ENCODE results near the gene DIS3L2.

DIS3L2 gene

GRCh38 chr2:232183279-232183678 is 221.8 kb downstream of the DIS3L2 start:
- Histone ChIP-seq H3K27ac (ENCODE audit: poor library complexity, severe bottlenecking) (no peak overlapping the region), H3K27me3 (ENCODE audit: insufficient read depth, poor library complexity, severe bottlenecking) (no peaks in the 10 kb centered on the region), H3K4me3 (ENCODE audit: severe bottlenecking) (no peak overlapping the region), H3K4me1 (ENCODE audit: insufficient read depth, poor library complexity, severe bottlenecking) (no peaks in the 10 kb centered on the region), H3K9me3 (ENCODE audit: severe bottlenecking) (no peaks in the 10 kb centered on the region), H3K36me3 (ENCODE audit: low read depth) (no peaks in the 10 kb centered on the region)
- no peak for DNase-seq (ENCODE audit: low spot score)
- ATAC-seq (ENCODE audit: low read depth): no peak
- no peak for TF ChIP-seq CTCF (IDR thresholded peaks at IDR 0.05; ENCODE audit: poor library complexity, severe bottlenecking)

GRCh38 chr2:232184346-232184745 is 222.8 kb downstream of the DIS3L2 start:
- TF ChIP-seq CTCF (IDR thresholded peaks at IDR 0.05; ENCODE audit: poor library complexity, severe bottlenecking): no peak
- Histone ChIP-seq H3K4me3 (ENCODE audit: severe bottlenecking) (no peak overlapping the region), H3K36me3 (ENCODE audit: low read depth) (no peaks in the 10 kb centered on the region), H3K27ac (ENCODE audit: poor library complexity, severe bottlenecking) (no peak overlapping the region), H3K4me1 (ENCODE audit: insufficient read depth, poor library complexity, severe bottlenecking) (no peaks in the 10 kb centered on the region), H3K9me3 (ENCODE audit: severe bottlenecking) (no peaks in the 10 kb centered on the region), H3K27me3 (ENCODE audit: insufficient read depth, poor library complexity, severe bottlenecking) (no peaks in the 10 kb centered on the region)
- DNase-seq (ENCODE audit: low spot score) (no peak), ATAC-seq (ENCODE audit: low read depth) (no peak)

GRCh38 chr2:232190796-232191195 is 229.3 kb downstream of the DIS3L2 start:
- H3K36me3 ChIP-seq (ENCODE audit: low read depth): no peaks in the 10 kb centered on the region
- H3K4me1 ChIP-seq (ENCODE audit: insufficient read depth, poor library complexity, severe bottlenecking): no peaks in the 10 kb centered on the region

GRCh38 chr2:232195487-232195886 is 234.0 kb downstream of the DIS3L2 start:
- Histone ChIP-seq H3K27ac (ENCODE audit: poor library complexity, severe bottlenecking) (no peak overlapping the region), H3K4me3 (ENCODE audit: severe bottlenecking) (no peak overlapping the region), H3K27me3 (ENCODE audit: insufficient read depth, poor library complexity, severe bottlenecking) (no peaks in the 10 kb centered on the region), H3K9me3 (ENCODE audit: severe bottlenecking) (no peaks in the 10 kb centered on the region), H3K36me3 (ENCODE audit: low read depth) (peaks cover 6% of the 10 kb centered on the region; the same call in 1 of the 2 replicates), H3K4me1 (ENCODE audit: insufficient read depth, poor library complexity, severe bottlenecking) (no peaks in the 10 kb centered on the region)
- TF ChIP-seq CTCF (IDR thresholded peaks at IDR 0.05; ENCODE audit: poor library complexity, severe bottlenecking): no peak
- DNase-seq (ENCODE audit: low spot score) (no peak), ATAC-seq (ENCODE audit: low read depth) (no peak)

More at GRCh38 chr2:232190796-232191195, 229.3 kb downstream of the DIS3L2 start:
- DNase-seq (ENCODE audit: low spot score) (no peak), ATAC-seq (ENCODE audit: low read depth) (no peak)
- Histone ChIP-seq H3K4me3 (ENCODE audit: severe bottlenecking) (no peak overlapping the region), H3K27me3 (ENCODE audit: insufficient read depth, poor library complexity, severe bottlenecking) (no peaks in the 10 kb centered on the region), H3K27ac (ENCODE audit: poor library complexity, severe bottlenecking) (no peak overlapping the region), H3K9me3 (ENCODE audit: severe bottlenecking) (no peaks in the 10 kb centered on the region)
- no peak for TF ChIP-seq CTCF (IDR thresholded peaks at IDR 0.05; ENCODE audit: poor library complexity, severe bottlenecking)

- DNase-seq (ENCODE audit: low spot score) (no peak), ATAC-seq (ENCODE audit: low read depth) (no peak)
- no peak for TF ChIP-seq CTCF (IDR thresholded peaks at IDR 0.05; ENCODE audit: poor library complexity, severe bottlenecking)
- H3K27me3 ChIP-seq (ENCODE audit: insufficient read depth, poor library complexity, severe bottlenecking): no peaks in the 10 kb centered on the region
- no peaks in the 10 kb centered on the region for H3K4me1 ChIP-seq (ENCODE audit: insufficient read depth, poor library complexity, severe bottlenecking)
- H3K4me3 ChIP-seq (ENCODE audit: severe bottlenecking): no peak overlapping the region
- H3K9me3 ChIP-seq (ENCODE audit: severe bottlenecking): no peaks in the 10 kb centered on the region
- peaks cover 6% of the 10 kb centered on the region; the same call in 1 of the 2 replicates for H3K36me3 ChIP-seq (ENCODE audit: low read depth)
- H3K27ac ChIP-seq (ENCODE audit: poor library complexity, severe bottlenecking): no peak overlapping the region
These were observed 235.3 kb downstream of the DIS3L2 start for GRCh38 chr2:232196802-232197201.
